Measurements from ENCODE around the gene DIDO1. TPM values are rescaled to one million over a fixed set of nuclear protein-coding genes. Genes with fewer than 3 reads are reported as not detected.

Gene DIDO1
- total RNA-seq, 1 donor from 2014 or later, result 41.6 TPM

- peaks cover 19% of the 10 kb centered on the region for H3K36me3 Mint-ChIP-seq (ENCODE audit: low read depth)
- no peak overlapping the region for H3K27ac Mint-ChIP-seq (ENCODE audit: unreplicated experiment)
- H3K4me1 Mint-ChIP-seq (ENCODE audit: low read depth), result peaks cover 4% of the 10 kb centered on the region
- H3K9me3 Mint-ChIP-seq (ENCODE audit: low read depth), result no peaks in the 10 kb centered on the region
- H3K27me3 Mint-ChIP-seq (ENCODE audit: low read depth), result no peaks in the 10 kb centered on the region
- no peak overlapping the region for H3K4me3 Mint-ChIP-seq (ENCODE audit: unreplicated experiment)
- DNase-seq (ENCODE audit: low spot score), result no peak
- no peak for TF ChIP-seq CTCF (IDR thresholded peaks at IDR 0.05)
Measured at GRCh38 chr20:62899633-62900051, 26.7 kb downstream of the DIDO1 start.

- peaks cover 20% of the 10 kb centered on the region for H3K36me3 Mint-ChIP-seq (ENCODE audit: low read depth)
- no peak for TF ChIP-seq CTCF (IDR thresholded peaks at IDR 0.05)
- H3K27ac Mint-ChIP-seq (ENCODE audit: unreplicated experiment), result no peak overlapping the region
- DNase-seq (ENCODE audit: low spot score), result no peak
- no peak overlapping the region for H3K4me3 Mint-ChIP-seq (ENCODE audit: unreplicated experiment)
- no peaks in the 10 kb centered on the region for H3K27me3 Mint-ChIP-seq (ENCODE audit: low read depth)
- H3K4me1 Mint-ChIP-seq (ENCODE audit: low read depth), result peaks cover 4% of the 10 kb centered on the region
- H3K9me3 Mint-ChIP-seq (ENCODE audit: low read depth), result no peaks in the 10 kb centered on the region
Measured at GRCh38 chr20:62898970-62899632, 27.2 kb downstream of the DIDO1 start.

GRCh38 chr20:62898093-62898964, 28.0 kb downstream of the DIDO1 start:
- Mint-ChIP-seq H3K36me3 (ENCODE audit: low read depth) (peaks cover 24% of the 10 kb centered on the region), H3K9me3 (ENCODE audit: low read depth) (no peaks in the 10 kb centered on the region), H3K4me1 (ENCODE audit: low read depth) (peaks cover 4% of the 10 kb centered on the region), H3K27ac (ENCODE audit: unreplicated experiment) (no peak overlapping the region), H3K4me3 (ENCODE audit: unreplicated experiment) (no peak overlapping the region), H3K27me3 (ENCODE audit: low read depth) (no peaks in the 10 kb centered on the region)
- no peak for DNase-seq (ENCODE audit: low spot score)
- TF ChIP-seq CTCF (IDR thresholded peaks at IDR 0.05), result no peak

- Mint-ChIP-seq H3K36me3 (ENCODE audit: low read depth) (peaks cover 27% of the 10 kb centered on the region), H3K4me1 (ENCODE audit: low read depth) (peaks cover 4% of the 10 kb centered on the region), H3K9me3 (ENCODE audit: low read depth) (no peaks in the 10 kb centered on the region), H3K27ac (ENCODE audit: unreplicated experiment) (no peak overlapping the region), H3K4me3 (ENCODE audit: unreplicated experiment) (no peak overlapping the region), H3K27me3 (ENCODE audit: low read depth) (no peaks in the 10 kb centered on the region)
- TF ChIP-seq CTCF (IDR thresholded peaks at IDR 0.05), result no peak
- DNase-seq (ENCODE audit: low spot score), result no peak
Measured at GRCh38 chr20:62897666-62898065, 28.6 kb downstream of the DIDO1 start.

GRCh38 chr20:62896526-62896925, 29.8 kb downstream of the DIDO1 start:
- Mint-ChIP-seq H3K27me3 (ENCODE audit: low read depth) (no peaks in the 10 kb centered on the region), H3K4me3 (ENCODE audit: unreplicated experiment) (no peak overlapping the region), H3K36me3 (ENCODE audit: low read depth) (peaks cover 29% of the 10 kb centered on the region), H3K27ac (ENCODE audit: unreplicated experiment) (no peak overlapping the region), H3K9me3 (ENCODE audit: low read depth) (no peaks in the 10 kb centered on the region), H3K4me1 (ENCODE audit: low read depth) (peaks cover 4% of the 10 kb centered on the region)
- TF ChIP-seq CTCF (IDR thresholded peaks at IDR 0.05), result no peak
- DNase-seq (ENCODE audit: low spot score), result no peak

Data from chondrocyte (in vitro differentiated cells).